GM19372 (cell line): ENCODE measurements around the gene RARA.
A peak's percentile ranks its signal among the peaks of the same experiment; 100 is the strongest.

Experiments used
- ATAC-seq: cut with Tn5 transposase; IDR thresholded peaks from one replicate; pipeline ENCODE4 v1.9.1; 2021; ENCODE audit warnings: mild to moderate bottlenecking, low read depth, moderate library complexity; ENCODE audit not compliant: unreplicated experiment

The RARA gene

DNA sequence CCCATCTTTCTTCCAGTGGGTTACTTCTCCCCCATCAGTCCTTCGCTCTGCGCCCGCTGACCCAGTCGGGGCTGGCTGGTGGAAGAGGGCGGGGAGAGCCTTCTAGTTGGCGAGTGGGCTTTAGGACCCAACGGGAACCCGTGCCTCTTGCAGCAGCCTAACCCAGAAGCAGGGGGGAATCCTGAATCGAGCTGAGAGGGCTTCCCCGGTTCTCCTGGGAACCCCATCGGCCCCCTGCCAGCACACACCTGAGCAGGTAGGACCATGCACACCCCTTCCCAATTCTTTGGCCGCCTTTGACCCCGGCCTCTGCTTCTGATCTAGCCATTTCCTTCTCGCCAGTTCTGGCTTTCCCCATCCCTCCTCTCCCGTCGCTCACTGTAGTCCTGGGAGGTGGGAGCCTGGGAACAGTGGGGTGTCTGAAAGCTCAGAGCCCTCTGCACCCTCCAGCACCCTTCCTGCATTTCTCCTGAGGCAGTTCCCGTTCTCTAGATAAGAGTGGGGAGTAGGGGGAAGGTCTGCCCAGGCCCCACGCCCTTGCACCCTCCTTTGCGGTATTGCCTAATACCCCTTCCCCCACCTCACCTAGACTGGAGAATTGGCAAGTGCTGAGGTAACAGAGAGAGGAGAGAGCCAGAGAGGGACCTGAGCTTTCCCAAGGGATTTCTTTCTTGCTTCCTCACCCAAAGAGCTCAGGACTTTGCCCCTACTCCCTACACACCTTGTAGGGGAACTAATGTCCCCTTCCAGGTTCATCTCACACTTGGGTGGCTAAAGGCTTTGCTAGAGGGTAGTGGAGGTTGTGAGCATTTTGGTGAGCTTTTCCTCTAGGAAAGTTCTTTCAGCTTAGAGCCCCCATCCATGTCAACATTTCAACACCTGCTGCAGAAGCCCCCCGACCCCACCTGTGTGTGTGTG lies at the start of gene RARA:
TSS of gene RARA (plus strand) at position 150 of the 918 bp plus-strand sequence. CDS start 22,039 bp downstream, outside the sequence.
- ATAC-seq: no peak

DNA sequence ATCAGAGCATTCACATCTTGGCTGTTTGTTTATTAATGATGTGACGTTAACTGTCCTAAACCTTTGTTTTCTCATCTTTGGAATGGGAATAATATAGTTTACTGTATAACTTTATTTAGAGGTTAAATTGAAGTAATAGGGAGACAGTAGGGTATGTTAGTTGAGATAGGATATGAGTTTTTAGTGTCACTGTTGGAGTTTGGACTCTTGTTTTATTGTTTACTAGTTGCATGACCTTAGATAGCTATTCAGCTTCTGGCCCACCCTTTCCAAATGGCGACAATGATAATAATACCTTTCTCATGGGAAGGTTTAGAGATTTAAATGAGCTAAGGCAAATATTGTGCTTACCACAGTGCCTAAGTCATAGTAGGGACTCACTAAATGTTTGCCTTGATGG lies 49.5 kb upstream of the RARA start:
- ATAC-seq: no peak

DNA sequence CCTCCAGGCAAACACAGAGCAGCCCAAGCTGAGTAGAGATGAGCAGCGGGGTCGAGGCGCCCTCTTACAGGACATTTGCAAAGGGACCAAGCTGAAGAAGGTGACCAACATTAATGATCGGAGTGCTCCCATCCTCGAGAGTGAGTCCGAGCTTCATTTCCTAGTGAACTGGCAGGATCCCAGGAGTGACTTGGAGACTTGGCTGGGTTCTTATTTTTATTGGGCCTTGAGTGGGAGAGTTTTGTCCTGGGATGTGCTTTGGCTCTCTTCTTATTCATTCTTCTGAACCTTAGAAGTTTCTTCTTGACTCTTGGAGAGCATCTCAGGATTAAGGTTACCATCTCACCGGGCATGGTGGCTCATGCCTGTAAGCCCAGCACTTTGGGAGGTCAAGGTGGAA lies 48.5 kb upstream of the RARA start:
- no peak for ATAC-seq

DNA sequence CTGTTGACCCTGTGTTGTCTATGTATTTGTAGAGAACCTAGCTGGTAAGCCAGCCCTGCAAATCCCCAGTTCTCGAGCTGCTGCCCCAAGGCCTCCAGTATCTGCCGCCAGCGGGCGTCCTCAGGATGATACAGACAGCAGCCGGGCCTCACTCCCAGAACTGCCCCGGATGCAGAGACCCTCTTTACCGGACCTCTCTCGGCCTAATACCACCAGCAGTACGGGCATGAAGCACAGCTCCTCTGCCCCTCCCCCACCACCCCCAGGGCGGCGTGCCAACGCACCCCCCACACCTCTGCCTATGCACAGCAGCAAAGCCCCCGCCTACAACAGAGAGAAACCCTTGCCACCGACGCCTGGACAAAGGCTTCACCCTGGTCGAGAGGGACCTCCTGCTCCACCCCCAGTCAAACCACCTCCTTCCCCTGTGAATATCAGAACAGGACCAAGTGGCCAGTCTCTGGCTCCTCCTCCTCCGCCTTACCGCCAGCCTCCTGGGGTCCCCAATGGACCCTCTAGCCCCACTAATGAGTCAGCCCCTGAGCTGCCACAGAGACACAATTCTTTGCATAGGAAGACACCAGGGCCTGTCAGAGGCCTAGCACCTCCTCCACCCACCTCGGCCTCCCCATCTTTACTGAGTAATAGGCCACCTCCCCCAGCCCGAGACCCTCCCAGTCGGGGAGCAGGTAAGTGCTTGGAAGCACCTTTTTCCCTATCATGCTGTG lies 44.4 kb upstream of the RARA start:
- no peak for ATAC-seq

DNA sequence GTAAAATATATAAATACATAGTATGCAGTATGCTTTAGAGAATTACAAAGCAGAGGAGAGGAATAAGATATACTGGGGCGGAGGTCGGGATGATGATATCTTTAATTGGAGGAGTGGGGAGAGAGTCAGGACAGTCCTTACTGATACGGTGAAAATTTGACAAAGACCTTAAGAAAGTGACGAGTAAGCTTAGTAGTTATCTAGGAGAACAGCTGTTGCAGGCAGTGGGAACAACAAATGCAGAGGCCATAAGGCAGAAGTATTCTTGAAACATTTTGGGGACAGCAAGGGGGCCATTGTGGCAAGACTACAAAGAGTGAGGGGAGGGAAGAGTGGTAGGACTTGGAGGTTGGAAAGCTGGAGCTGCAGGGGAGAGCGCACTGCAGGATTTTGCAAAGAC lies 43.6 kb upstream of the RARA start:
- no peak for ATAC-seq

DNA sequence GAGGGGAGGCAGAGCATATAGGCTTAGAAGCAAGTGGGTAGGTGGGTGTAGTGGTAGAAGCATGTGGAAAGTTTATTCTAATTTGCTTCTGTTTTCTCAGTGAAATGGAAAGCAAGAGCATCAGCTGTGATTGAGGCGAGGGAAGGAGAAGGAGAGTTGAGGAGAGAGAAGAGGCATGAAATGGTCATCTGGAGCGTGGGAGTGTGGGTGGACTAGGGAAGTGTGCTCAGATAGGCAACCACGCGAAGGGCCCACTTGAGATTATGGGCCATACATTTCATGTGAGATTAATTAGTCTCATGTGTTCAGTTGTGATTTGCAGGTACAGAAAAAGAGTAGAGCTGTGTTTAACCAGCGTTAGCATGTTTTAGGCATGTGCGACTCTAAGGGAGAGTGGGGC lies 42.1 kb upstream of the RARA start:
- no peak for ATAC-seq

DNA sequence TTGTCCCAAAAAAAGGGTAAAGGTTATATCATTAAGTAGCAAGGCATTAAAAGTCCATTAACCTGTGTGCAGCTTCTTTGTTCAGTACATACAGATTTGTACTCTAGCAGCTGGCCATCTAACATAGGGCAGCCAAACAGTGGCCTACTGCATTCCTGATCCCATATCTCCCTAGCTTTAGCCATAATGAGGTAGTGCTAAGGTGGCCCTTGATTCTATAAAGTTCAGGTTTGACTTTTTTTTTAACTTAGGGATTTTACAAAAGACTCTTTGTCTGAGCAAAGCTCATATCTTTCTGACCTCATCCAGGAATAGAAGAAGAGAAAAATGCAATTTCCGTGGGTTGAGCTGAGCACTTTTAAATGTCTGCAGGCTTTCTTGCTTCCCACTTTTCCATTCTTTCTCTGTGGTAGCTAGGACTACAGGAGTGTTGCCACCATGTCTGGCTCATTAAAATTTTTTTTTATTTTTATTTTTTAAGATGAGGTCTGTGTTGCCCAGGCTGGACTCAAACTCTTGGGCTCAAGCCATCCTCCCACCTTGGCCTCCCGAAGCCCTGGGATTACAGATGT lies 40.8 kb upstream of the RARA start:
- ATAC-seq: no peak

DNA sequence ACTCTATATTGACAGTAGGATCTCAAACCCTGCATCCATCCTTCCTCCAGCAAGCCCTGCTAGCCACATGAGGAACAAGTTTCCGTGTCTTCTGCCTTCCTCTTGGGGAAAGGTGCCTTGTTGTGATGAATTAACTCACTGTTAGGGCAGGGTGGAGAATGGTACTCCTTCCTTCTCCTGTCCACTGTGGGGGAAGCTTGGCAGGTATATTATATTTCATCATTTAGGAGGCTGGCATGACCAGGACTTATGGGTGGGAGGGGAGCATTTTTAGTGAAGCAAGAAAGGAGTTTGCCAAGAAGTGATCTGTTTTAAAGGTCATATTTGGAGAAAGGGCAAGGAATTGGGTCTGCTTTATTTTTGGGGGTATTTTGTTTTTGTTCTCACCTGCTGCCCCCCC lies 30.6 kb upstream of the RARA start:
- no peak for ATAC-seq

DNA sequence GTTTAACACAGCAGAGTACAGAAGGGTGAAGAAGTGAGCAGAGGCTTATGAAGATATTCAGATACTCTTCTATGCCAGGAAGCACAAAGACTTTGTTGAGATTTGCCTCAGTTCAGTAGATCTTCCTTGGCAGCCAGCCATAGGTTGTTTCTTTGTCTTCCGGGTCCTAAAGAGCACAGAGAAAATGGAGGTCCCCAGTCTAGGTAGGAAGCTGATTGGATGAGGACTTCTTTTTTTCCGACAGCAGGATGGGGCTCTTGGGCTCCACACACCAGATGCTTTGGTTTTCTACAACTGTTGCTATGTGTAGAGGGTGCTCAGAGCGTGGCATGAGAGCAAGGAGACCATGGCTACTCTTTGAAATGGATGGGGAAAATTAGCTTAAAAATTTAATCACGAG lies 29.6 kb upstream of the RARA start:
- no peak for ATAC-seq

DNA sequence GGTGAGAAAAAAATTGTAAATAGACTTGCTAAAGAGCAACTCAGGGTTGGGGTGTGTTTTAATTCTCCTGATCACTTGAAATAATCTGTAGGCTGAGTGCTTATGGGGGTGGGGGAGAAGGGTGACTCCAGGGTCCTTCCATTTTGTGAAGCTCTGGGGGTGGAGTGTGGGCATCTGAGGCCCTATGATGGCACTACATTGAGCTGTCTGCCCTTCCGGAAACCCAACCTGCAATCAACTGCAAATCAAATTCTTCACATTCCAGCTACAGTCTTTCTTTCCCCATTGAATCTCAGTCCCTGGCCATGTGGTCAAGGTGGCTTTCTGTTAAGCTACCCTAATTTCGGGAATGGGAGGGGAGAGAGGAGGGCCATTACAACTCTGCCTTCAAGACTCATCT lies 27.3 kb upstream of the RARA start:
- no peak for ATAC-seq

DNA sequence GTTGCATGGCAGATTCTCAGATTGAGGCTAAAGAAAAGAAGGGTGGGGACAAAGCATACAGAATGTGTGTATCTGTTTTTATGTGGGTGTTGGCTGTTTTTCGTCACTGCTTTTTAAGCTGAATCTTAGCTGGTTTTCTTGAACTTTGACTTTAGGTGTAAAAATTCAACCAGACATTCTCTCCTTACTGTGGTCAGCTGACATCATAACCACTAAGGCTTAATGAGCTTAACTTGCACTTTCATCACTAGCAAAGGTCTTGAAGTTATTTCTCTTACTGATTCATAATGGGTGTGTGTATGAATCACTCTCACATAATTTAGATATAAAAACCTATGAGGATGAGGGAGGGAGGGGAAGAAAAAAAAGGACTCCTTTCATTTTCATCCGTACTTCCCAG lies 25.3 kb upstream of the RARA start:
- ATAC-seq: no peak

DNA sequence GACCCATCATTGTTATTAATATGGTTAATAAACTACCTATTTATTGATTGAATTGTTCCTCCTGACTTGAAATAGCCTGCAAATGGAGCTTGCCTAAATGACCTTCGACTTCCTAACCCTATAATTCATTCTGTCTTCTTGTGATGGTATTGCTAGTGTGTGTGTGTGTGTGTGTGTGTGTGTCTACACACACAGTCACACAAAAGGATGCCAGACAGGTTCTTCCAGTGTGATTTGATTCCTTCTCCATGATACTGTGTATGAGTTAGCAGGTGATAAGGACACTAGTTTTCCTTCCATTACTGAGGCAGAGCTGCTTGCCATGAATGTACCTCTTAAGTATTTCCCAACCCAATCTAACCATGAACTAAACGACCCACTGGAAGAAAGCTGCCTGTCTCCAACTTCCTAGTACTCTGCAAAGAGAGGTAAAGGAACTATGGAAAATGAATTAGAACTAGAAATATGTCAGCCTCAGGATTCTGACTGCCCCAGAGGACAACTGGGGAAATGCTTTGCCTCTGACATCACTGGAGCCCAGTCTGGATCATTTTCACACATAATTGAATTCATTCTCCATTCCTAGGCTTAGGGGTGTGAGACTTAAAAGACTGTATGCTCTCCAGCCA lies 24.8 kb upstream of the RARA start:
- no peak for ATAC-seq

DNA sequence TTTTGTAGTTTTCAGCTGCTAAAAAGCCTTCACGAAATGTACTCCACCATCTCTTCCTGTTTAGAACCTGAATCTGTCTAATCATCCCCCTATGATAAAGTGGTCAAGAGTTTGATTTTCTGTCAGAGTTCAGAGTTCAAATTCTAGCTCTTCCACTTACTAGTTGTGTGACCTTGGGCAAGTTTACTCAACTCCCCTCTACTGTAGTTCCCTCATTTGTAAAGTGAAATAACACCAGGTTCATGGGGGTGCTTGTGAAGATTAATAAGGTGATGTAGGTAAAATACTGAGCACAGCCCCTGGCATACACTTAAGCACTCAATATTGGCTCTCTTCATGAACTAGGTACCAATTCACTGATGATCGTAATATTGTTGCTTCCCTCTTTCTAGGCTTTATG lies 22.5 kb upstream of the RARA start:
- no peak for ATAC-seq

GRCh38 chr17:40287159-40287493 lies 21.9 kb upstream of the RARA start:
- ATAC-seq: no peak

- peak; percentile 93 for ATAC-seq
Measured at GRCh38 chr17:40287494-40288369, 21.2 kb upstream of the RARA start, which contains the start of gene CDC6. Gene CDC6 (plus strand): TSS chr17:40287879. CDS start chr17:40289421, 1,542 bp downstream.

DNA sequence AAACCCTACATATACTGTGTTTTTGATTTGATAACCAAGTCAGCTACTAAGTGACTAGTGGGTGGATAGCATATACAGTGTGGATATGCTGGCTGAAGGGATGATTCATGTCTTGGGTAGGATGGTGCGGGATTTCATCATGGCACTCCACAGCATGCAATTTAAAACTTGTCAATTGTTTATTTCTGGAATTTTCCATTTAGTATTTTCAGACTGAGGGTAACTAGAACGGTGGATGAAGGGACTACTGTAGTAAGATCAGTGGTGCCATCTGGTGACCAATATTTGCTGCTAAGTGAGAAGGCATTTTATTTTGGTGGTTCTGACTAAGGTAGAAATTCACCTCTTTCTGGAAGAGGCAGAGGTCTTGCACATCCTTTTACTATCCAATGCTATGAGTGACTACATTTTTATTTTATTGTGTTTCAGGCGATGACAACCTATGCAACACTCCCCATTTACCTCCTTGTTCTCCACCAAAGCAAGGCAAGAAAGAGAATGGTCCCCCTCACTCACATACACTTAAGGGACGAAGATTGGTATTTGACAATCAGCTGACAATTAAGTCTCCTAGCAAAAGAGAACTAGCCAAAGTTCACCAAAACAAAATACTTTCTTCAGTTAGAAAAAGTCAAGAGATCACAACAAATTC lies 18.2 kb upstream of the RARA start:
- ATAC-seq: no peak

DNA sequence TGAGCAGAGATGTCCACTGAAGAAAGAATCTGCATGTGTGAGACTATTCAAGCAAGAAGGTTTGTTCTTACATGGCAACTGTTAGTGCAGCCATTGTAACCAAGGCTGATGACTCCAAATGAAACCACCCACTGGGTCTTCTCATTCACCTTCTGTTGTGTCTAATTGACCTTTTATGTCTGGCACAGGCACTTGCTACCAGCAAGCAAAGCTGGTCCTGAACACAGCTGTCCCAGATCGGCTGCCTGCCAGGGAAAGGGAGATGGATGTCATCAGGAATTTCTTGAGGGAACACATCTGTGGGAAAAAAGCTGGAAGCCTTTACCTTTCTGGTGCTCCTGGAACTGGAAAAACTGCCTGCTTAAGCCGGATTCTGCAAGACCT lies 17.7 kb upstream of the RARA start:
- ATAC-seq: no peak

GRCh38 chr17:40293363-40293762 lies 15.6 kb upstream of the RARA start:
- ATAC-seq: no peak
